Glomerular visceral epithelial cell (primary cell): Measurements from ENCODE around the gene LYPD8.
"Not testable (repeated sequence)": the region's sequence is repeated elsewhere in the genome, so short reads cannot be mapped to it uniquely, and the experiment has no call there.

Experiments
- DNase-seq: peaks from one replicate; pipeline ENCODE4 v3.0.0-alpha.2; 2016; ENCODE audit errors: extremely low spot score

Gene LYPD8

GRCh38 chr1:248755517-248755916 lies at the start of gene LYPD8:
TSS of gene LYPD8 (minus strand) at chr1:248755759. CDS start at chr1:248751081, 4,678 bp downstream.
- no peak for DNase-seq

- no peak for DNase-seq
Measured at GRCh38 chr1:248804771-248805681, 49.5 kb upstream of the LYPD8 start.

GRCh38 chr1:248803501-248803900 lies 47.9 kb upstream of the LYPD8 start:
- not testable (repeated sequence) for DNase-seq

GRCh38 chr1:248802454-248802853 lies 46.9 kb upstream of the LYPD8 start:
- DNase-seq: no peak

- no peak for DNase-seq
Measured at GRCh38 chr1:248800459-248800858, 44.9 kb upstream of the LYPD8 start.

GRCh38 chr1:248798791-248799190 lies 43.2 kb upstream of the LYPD8 start:
- DNase-seq: no peak

GRCh38 chr1:248794663-248795062 lies 39.1 kb upstream of the LYPD8 start:
- DNase-seq: not testable (repeated sequence)

GRCh38 chr1:248793592-248793991 lies 38.0 kb upstream of the LYPD8 start:
- no peak for DNase-seq

- DNase-seq: no peak
Measured at GRCh38 chr1:248792342-248792741, 36.8 kb upstream of the LYPD8 start.

GRCh38 chr1:248791010-248791409 lies 35.5 kb upstream of the LYPD8 start:
- DNase-seq: no peak

- no peak for DNase-seq
Measured at GRCh38 chr1:248790456-248790855, 34.9 kb upstream of the LYPD8 start.

- not testable (repeated sequence) for DNase-seq
Measured at GRCh38 chr1:248789337-248789736, 33.8 kb upstream of the LYPD8 start.

- DNase-seq: no peak
Measured at GRCh38 chr1:248788327-248788726, 32.8 kb upstream of the LYPD8 start.

GRCh38 chr1:248787430-248787829 lies 31.9 kb upstream of the LYPD8 start:
- DNase-seq: no peak

- DNase-seq: no peak
Measured at GRCh38 chr1:248786156-248786555, 30.6 kb upstream of the LYPD8 start.

- DNase-seq: no peak
Measured at GRCh38 chr1:248783367-248783766, 27.8 kb upstream of the LYPD8 start.

- no peak for DNase-seq
Measured at GRCh38 chr1:248782416-248783141, 27.0 kb upstream of the LYPD8 start.

- no peak for DNase-seq
Measured at GRCh38 chr1:248779350-248779749, 23.8 kb upstream of the LYPD8 start.

GRCh38 chr1:248778906-248779305 lies 23.3 kb upstream of the LYPD8 start:
- no peak for DNase-seq

GRCh38 chr1:248776991-248777390 lies 21.4 kb upstream of the LYPD8 start:
- no peak for DNase-seq

- no peak for DNase-seq
Measured at GRCh38 chr1:248775441-248775840, 19.9 kb upstream of the LYPD8 start.

GRCh38 chr1:248759644-248760043 lies 4.1 kb upstream of the LYPD8 start:
- no peak for DNase-seq

GRCh38 chr1:248758352-248758751 lies 2.8 kb upstream of the LYPD8 start:
- no peak for DNase-seq
